HG02759 (cell line): ENCODE data around the gene TMEM245.
"Not testable (repeated sequence)": the region's sequence is repeated elsewhere in the genome, so short reads cannot be mapped to it uniquely, and the experiment has no call there.

Experiments
- ATAC-seq: cut with Tn5 transposase; IDR thresholded peaks from one replicate; pipeline ENCODE4 v1.9.1; 2021; ENCODE audit warnings: mild to moderate bottlenecking, moderate library complexity; ENCODE audit not compliant: unreplicated experiment

TMEM245 gene

DNA sequence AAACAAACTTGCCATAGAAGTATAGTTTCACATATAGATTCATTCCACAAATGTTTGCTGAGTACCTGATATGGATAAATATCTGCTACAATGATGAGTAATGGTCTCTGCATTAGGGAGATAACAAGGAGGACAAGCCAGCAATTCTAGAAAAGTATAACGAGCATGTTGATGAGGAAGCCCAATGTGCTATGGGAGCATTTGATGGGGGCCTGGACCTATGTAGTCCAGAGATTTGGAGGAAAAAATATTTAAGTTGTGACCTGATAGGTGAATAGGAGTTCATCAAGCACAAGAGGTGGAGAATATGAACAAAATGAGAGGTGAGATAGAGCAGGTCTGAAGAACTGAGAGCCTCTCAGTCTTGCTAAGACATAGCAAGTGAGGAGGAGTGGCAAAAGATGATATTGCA, 14.4 kb upstream of the TMEM245 start:
- no peak for ATAC-seq

DNA sequence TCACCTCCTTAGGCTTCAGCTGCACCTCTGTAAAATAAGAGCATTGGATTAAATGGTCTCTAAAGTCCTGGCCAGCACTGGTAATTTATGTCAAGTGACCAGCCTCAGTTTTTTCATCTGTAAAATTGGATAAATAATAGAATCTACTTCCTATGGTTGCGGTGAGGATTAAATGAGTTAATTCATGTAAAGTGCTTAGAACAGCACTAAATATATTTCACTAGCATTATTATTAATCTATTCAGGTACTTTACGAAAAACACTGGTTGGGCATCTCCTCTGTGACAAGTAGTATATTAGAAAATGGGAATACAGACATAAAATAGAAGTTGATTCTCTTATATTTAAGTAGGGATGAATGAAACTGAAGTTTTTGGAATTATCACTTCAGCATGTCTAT, 13.8 kb upstream of the TMEM245 start:
- ATAC-seq = no peak

DNA sequence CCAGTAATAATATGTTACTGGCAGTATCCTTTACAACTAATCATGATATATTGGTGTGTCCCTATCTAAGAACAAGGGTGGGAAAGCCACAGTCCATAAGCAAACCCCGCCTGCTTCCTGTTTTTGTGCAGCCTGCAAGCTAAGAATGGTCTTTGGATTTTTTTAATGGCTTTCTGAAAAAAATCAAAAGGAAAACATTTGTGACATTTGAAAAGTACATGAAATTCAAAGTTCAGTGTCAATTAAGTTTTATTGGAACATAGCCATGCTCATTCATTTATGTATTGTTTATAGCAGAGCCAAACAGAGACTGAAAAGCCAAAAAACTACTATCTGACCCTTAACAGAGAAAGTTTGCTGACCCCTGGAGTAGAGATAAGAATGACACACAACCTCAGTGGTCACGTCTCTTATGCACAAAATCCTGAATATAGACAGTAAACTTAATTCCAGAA, 12.8 kb upstream of the TMEM245 start:
- ATAC-seq = no peak

DNA sequence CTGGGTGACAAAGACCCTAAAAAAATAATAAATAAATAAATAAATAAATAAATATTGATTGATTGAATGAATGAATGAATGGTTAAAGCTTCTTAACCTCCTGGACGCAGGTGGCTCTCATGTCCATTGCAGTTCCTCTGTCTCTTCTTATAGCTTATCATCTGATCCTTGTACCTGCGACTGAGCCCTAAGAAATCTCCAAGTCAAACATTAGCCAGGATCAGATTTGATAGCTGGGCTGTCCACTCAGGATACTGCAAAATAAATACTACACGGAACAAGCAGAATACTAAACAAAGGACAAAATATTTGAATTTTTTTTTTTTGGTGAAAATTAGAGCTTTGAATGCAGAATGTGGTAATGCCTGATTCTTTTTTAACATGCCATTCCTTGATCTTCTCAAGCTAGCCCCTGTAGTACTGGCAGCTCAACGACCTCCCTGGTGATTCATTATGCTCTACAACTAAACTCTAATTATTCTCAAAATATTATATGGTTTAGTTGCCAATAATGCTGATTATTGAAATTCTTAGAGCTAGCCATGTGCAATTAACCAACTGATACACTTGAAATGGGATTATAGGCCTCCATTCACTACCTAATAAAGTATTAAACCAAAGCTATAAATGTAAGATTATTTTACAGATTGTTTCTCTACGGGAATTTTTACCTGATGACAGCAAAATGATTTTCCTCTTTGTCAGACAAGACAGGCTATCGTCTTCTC, 9.9 kb upstream of the TMEM245 start:
- no peak for ATAC-seq

DNA sequence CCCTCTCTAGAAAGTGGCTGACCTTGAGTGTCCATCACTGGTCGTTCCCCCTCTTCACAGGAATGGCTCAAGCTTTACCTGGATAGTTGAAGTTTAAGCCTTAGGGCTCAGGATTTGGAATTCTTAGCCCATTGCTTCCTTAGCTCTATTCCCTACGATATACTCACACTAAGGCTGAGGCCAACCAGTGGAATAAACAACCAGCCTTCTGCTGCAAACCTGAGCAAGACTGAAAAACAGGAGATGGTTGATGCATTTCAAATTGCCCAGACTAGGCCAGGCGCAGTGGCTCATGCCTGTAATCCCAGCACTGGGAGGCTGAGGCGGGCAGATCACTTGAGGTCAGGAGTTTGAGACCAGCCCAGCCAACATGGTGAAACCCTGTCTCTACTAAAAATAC, 6.9 kb upstream of the TMEM245 start:
- ATAC-seq = not testable (repeated sequence)

DNA sequence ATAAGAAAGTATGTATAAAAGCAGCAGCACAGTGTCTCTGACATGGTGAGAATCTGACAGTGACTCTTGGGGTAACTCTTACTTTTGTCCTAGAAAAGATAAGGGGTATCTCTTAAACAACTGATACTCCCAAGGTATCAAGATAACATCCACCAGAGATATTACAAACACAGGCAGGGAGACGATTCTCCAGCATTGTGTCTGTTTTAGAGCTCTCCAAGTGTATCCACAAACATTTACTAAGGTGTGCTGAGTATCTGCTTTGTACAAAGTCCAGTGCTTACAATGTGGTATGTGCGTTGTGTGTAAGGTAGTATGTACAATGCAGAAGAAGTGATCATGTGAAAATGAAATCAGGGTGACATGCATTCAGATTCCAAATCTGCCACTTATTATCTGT, 4.4 kb upstream of the TMEM245 start:
- ATAC-seq = no peak

DNA sequence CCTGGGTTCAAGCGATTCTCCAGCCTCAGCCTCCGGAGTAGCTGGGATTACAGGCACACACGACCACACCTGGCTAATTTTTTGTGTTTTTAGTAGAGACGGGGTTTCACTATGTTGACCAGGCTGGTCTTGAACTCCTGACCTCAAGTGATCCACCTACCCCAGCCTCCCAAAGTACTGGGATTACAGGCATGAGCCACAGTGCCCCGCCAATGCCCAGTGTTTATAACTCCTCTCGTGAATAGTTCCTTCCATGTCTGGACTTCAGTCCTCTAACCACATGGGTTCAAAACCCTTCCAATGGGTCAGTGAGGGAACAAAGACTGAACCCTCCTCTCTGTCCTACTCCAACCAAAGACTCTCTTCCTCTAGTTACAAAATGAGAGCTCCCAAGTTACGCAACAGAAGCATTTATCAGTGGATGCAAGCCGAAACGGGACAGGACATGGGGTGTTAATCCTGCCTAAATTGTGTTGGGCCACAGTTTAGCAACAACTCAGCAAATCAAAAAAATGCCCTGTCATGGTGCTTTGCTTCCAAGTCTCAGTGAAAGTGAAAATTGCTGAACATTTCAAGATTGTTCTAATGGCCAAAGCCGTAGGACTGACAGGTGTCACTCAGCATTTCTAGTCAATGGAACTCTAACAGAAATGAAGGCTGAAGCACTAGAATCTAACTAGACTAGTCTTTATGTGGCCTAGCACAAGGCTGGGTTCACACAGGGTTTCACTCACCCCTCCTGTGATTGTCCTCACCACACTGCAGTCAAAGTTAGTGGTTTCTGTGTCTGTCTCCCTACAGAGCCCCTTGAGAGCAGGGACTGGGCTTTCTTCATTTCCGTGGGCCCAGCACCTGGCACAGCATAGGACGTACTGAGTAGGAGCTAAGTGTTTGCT, 3.2 kb upstream of the TMEM245 start:
- peak; percentile 22 for ATAC-seq

DNA sequence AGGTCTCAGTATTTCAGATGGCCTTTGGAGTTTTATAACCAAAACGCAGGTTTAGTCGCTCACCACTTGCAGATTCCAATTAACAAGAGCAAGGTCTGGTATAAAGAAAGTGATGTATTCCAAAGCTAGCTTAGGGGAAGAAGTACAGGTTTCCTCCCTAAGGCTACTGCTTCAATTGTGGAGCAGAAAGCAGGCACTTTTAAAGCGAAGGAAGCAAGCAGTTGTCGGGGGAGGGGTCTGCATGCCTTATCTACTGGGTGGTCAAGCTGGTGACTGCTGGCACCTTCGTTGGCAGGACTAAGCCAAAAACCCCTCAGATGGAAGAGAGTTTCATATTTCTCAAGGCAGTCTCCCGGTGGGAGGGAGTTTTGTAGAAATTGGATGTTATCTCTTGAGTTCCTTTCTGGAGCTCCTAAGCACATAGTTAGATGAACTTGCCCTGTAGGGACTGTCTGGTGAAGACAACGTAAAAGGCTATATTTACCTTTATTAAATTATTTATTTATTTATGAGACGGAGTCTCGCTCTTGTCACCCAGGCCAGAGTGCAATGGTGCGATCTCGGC, 1.6 kb upstream of the TMEM245 start:
- ATAC-seq = no peak

DNA sequence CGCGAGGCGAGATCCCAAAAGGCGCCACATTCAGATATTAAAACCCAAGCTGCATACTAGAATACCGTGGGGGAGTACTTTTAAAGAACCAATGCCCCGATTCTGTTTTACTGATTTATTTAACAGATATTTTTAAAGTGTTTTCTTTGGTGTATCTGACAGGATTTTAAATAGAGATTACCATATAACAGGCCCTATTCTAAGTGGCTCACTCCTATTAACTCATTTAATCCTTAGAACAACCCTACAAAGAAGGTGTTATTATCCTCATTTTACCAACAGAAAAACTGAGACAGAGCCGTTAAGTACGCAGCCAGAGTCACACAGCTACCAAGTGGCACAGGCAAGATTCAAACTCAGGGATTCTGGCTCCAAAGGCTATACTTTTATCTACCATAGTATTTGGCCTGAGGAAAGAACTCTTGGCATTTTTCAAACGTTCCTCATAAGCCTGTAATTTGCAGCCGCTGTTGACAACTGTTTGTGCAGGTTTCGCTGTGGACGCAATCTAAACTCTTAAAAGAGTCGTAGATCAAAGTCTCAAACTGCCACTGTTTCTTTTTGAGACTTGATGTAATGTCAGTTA, 550 bp upstream of the TMEM245 start:
- ATAC-seq = no peak

DNA sequence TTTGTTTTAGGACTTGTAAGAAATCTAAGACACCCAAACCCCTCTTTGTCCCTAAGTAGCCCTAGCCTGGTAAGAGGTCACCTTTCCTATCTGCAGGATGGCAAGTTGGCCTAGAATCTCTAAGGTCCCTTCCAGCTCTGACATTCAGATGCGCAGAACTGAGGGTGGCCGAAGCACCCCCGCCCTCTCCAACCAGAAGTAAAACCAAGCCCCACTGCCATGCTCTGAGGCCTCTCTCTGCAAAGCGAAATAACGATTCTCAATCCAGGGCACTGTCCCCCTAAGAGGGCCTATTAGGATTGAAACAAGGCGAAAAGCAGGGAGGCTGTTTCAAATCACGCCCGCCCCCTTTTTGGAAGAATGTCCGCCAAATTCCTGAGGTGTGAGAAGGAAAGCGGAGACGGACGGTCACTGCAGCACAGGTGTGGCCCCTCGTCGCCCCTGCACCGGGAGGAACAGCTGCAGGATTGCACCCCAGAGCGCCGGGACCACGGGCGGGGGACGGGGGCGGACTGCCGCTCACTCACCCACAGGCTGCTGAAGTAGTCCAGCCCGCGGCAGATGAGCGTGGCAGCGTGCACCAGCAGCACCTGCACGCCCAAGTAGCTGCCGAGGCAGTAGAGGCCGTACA, 824 bp downstream of the TMEM245 start:
- no peak for ATAC-seq

DNA sequence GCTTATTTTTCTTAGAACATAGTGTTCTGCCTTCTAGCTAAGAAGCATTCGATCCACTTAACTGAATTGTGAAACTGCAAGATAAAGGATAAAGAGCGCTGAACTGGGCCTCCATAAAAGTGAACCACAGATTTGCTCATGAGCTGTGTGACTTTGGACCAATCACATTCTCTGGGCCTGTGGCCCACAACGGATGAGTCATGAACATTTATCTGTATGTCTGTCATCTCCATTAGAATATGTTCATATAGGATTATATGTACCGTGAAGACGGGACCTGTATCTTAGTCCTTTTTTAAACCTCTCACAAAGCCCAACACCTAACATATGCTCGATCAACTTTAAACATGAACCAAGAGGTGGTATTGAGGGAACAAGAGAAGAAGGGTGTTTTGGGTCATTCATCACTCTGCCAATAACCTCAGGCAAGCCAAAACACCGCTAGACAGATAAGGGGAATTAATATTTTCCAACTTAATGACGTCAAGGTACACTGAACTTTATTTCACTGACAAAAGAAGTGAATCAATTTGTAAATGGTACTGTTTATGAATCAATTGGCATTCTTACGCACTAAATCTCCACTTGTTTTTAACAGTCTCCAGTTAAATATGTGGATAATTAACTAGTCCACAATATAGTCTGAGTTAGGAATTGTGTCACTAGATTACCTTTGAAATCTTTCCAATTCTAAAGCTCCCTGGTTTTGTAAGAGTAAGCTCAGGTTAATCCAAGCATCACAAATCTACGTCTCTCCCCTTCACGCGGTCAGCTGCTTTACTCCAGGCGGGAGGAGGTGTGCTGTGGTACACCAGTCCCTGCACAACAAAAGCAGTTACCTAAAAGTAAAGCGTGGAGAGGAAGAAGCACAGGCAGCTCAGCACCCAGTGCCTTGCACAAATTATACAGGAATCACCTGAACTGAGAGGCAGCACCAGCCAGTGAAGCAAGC, 1.6 kb downstream of the TMEM245 start:
- no peak for ATAC-seq

DNA sequence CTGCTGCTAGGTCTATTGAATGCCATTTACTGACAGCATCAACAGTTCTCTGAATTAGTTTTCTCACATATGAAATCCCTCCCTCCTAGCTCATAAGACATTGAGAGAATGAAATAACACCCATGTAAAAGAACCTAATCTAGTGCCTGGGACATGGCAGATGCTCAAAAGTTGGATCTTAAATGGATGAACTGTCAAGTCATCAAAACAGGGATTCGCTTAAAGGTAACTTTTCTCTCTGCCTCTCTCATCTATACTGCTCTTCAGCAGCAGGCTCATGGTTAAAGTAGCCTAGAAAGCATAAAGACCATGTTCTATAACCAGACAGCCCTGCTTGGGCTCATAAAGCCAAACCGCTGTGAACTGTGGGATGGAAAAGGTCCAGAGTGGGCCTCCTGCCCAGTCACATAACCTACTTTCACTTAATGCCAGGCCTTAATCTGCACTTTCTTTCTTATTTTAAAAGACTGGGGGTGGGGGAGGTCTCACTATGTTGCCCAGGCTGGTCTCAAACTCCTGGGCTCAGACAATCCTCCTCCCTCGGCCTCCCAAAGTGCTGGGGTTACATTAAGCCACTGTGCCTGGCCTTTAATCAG, 3.7 kb downstream of the TMEM245 start:
- no peak for ATAC-seq

DNA sequence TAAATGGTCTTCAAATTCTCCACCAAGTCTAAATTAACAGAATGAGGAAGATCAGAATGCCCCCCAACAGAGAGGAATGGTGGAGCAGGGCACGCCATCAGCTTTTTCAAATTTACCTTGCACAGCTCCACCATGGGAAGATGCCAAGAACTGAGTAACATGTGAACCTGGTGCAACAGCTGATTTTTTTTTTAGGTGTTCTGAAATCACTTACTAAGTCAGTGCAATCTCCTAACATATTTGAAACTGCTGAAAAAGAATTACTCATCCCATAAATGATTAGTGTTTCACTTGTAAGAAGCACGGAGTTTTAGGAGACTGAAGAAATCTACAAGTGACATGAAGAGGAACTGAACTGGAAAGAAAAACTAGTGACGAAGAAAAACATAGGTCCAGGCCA, 5.1 kb downstream of the TMEM245 start:
- no peak for ATAC-seq

DNA sequence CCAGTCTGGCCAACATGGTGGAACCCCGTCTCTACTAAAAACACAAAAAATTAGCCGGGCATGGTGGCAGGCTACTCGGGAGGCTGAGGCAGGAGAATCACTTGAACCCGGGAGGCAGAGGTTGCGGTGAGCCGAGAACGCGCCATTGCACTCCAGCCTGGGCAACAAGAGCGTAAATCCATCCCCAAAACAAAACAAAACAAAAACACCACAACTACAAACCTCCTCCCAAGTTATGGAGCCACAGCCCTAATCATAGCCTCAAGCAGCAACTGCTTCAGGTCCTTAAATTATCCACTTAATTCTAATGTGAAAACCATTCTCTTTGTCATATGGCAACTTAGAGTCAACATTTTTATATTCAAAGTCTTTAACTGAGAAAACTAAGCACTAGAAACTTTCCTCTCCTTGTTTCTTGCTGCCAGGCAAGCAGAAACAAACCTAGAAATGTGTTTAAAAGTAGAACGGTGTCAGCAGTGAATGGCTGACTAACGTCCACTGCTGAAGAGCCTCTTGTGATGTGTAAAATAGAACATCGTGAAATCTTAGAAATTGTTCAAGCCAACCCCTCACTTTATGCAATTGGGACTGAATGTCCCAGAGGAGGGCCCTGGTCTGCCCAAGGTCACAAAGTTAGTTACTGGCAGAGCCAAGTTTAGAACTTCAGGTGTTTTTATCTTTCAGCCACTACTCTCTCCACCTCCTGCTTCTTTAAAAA, 5.7 kb downstream of the TMEM245 start:
- no peak for ATAC-seq

DNA sequence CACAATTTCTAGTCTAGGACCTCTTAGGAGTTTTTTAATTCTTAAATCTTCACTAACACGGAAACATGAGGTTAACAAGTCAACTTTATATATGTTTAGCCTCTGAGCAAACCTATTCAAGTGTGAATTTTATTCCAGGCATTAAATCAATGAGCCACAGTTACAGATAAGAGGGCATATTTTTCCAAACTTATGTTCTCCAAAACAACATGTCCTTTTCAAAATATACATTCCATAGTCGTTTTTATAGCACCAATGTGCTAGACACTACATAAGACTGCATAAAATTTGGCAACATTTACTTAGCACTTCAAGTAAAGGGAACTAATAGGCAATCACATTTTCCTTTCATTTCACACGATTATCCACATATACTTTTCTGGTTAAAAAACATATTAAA, 6.5 kb downstream of the TMEM245 start:
- no peak for ATAC-seq

DNA sequence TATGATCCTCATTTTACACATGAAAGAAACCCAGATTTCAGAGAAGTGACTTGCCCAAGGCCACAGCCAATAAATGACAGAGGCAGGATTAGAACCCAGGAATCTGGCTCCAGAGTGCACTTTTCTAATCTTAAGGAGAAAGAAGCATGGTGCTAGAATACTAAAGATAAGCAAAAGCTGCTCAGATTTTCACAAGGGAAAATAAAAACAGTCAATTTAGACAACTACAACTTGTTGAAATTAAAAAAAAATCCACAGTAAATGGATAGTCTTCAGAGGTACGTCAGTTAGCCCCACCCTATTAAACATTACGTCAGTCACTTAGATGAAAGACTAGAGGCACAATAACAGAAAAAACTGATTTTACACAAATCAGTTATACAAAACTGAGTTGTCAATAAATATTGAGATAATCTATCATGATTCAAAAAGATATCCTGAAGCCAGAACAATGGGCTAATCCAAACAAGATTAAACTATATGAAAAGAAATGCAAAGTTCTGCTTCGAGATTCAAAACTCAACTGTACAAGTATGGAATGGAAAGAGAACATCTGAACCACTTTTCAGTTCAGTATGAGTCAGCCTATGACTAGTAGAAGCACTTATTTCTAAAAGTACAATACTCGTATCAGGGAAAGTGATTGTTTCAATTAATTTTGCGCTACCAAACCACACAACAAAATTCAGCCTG, 9.3 kb downstream of the TMEM245 start:
- peak; percentile 68 for ATAC-seq

DNA sequence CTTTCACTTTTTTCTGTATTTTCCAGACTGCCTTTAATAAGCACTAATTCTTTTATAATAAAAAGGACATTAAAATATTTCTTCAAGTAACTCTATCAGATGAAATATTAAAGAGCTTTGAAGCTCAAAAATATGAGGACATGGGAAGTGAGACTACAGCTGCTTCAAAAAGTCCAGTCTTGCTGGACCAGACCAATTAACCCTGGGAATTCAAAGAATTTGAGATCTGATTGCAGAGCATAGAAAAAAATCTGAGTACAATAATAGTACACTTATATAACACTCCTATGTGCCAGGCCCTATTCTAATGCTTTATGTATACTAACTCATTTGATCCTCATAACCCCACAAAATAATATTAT, 9.8 kb downstream of the TMEM245 start:
- no peak for ATAC-seq

DNA sequence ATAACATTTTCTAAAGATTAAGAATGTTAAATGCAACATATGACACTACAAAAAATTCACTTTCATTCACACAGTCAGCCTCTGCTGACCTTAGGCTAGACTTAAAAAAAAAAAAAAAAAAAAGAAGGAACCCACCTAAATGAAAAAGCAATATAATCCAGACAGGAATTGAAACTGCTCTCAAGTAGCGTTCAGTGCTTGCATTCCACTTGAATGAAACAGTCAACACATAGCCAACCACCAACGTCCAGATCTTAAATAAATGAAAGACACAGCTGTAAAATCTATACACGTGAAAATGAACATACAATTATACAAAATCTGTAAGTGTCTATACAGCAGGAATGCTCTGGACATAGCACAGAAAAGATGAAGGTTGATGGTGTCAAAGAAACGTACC, 11.4 kb downstream of the TMEM245 start:
- ATAC-seq = no peak
